ENCODE data around the gene CABP1.
A peak's percentile ranks its signal among the peaks of the same experiment; 100 is the strongest.

CABP1 gene

GRCh38 chr12:120713861-120714482 lies 73.5 kb downstream of the CABP1 start:
- DNase-seq (ENCODE audit: low read depth, low spot score) = peak; percentile 39
- H3K27ac ChIP-seq = no peak overlapping the region
- H3K9me3 ChIP-seq (ENCODE audit: low read depth, low read length) = no peaks in the 10 kb centered on the region
- no peak overlapping the region for H3K4me3 ChIP-seq
- TF ChIP-seq POLR2AphosphoS5 (IDR thresholded peaks at IDR 0.05; ENCODE audit: borderline replicate concordance, low read depth, low read length) = no peak
- TF ChIP-seq EZH2 (IDR thresholded peaks at IDR 0.05) = no peak
- no peak for TF ChIP-seq FOXP2 (optimal IDR thresholded peaks at IDR 0.05; ENCODE audit: control extremely low read depth, extremely low read length, insufficient read depth)
- peaks cover 51% of the 10 kb centered on the region for H3K36me3 ChIP-seq (ENCODE audit: insufficient read depth, low read length)
- H3K9ac ChIP-seq (ENCODE audit: insufficient read length) = no peak overlapping the region

Data from SK-N-MC (cell line).